HG02970 (cell line): Measurements from ENCODE around the gene FSTL1.
A peak's percentile ranks its signal among the peaks of the same experiment; 100 is the strongest.
"Not testable (repeated sequence)": the region's sequence is repeated elsewhere in the genome, so short reads cannot be mapped to it uniquely, and the experiment has no call there.

Experiments
- ATAC-seq: cut with Tn5 transposase; IDR thresholded peaks from one replicate; pipeline ENCODE4 v1.9.1; 2021; ENCODE audit warnings: mild to moderate bottlenecking, moderate library complexity, moderate number of reproducible peaks; ENCODE audit not compliant: unreplicated experiment, low FRiP score

The FSTL1 gene

GRCh38 chr3:120420360-120420759 is 30.4 kb downstream of the FSTL1 start:
- no peak for ATAC-seq

GRCh38 chr3:120419797-120420196 is 31.0 kb downstream of the FSTL1 start:
- ATAC-seq = no peak

GRCh38 chr3:120418866-120419490 is 31.8 kb downstream of the FSTL1 start:
- ATAC-seq = peak; percentile 44

GRCh38 chr3:120418446-120418845 is 32.3 kb downstream of the FSTL1 start:
- ATAC-seq = no peak

GRCh38 chr3:120417272-120417911 is 33.4 kb downstream of the FSTL1 start:
- ATAC-seq = peak; percentile 99

GRCh38 chr3:120416868-120417267 is 33.9 kb downstream of the FSTL1 start:
- ATAC-seq = peak; percentile 12

GRCh38 chr3:120415756-120416155 is 35.0 kb downstream of the FSTL1 start:
- no peak for ATAC-seq

GRCh38 chr3:120410541-120410940 is 40.3 kb downstream of the FSTL1 start:
- no peak for ATAC-seq

GRCh38 chr3:120410116-120410515 is 40.7 kb downstream of the FSTL1 start:
- ATAC-seq = no peak

- ATAC-seq = no peak
Observed at GRCh38 chr3:120407508-120408287, 43.1 kb downstream of the FSTL1 start.

GRCh38 chr3:120404876-120405275 is 45.9 kb downstream of the FSTL1 start:
- no peak for ATAC-seq

GRCh38 chr3:120402257-120402656 is 48.5 kb downstream of the FSTL1 start:
- ATAC-seq = no peak

GRCh38 chr3:120399372-120399771 is 51.4 kb downstream of the FSTL1 start:
- ATAC-seq = no peak

- no peak for ATAC-seq
Observed at GRCh38 chr3:120396469-120396868, 54.3 kb downstream of the FSTL1 start.

GRCh38 chr3:120394347-120394746 is 56.4 kb downstream of the FSTL1 start:
- no peak for ATAC-seq

GRCh38 chr3:120393761-120394160 is 57.0 kb downstream of the FSTL1 start:
- no peak for ATAC-seq

GRCh38 chr3:120393243-120393642 is 57.5 kb downstream of the FSTL1 start:
- no peak for ATAC-seq

- ATAC-seq = no peak
Observed at GRCh38 chr3:120382941-120383447, 67.8 kb downstream of the FSTL1 start.

- ATAC-seq = no peak
Observed at GRCh38 chr3:120381503-120381902, 69.3 kb downstream of the FSTL1 start.

- ATAC-seq = not testable (repeated sequence)
Observed at GRCh38 chr3:120377948-120378347, 72.8 kb downstream of the FSTL1 start.

GRCh38 chr3:120370463-120370862 is 80.3 kb downstream of the FSTL1 start:
- no peak for ATAC-seq
